ENCODE results near the gene WDFY1. TPM values are rescaled to one million over a fixed set of nuclear protein-coding genes. Genes with fewer than 3 reads are reported as not detected.

The WDFY1 gene
- total RNA-seq, 4 donors from 2014 or later: 12.0 to 25.7 (median 17.1) TPM

- ATAC-seq: no peak
- no peaks in the 10 kb centered on the region for H3K27me3 ChIP-seq
- no peaks in the 10 kb centered on the region for H3K4me1 ChIP-seq
- no peak overlapping the region for H3K27ac ChIP-seq
- no peaks in the 10 kb centered on the region for H3K9me3 ChIP-seq
- in situ Hi-C loops (cut with MboI; ENCODE audit: low sequenced_read_pairs in 4 of 4) (no loop called here), intact Hi-C loops (cut with DNase I; ENCODE audit: low total_unique reads) (no loop called here)
- no peak for TF ChIP-seq CTCF (IDR thresholded peaks at IDR 0.05 in 4 of 5, conservative IDR thresholded peaks at IDR 0.05 in 1 of 5)
- no peak for TF ChIP-seq POLR2A (IDR thresholded peaks at IDR 0.05)
- peaks cover 0 to 38% of the 10 kb centered on the region in 2 donors for H3K36me3 ChIP-seq
- no peak overlapping the region for H3K4me3 ChIP-seq
- DNase-seq: no peak
Observed at GRCh38 chr2:223901311-223901710, 43.8 kb downstream of the WDFY1 start.

- in situ Hi-C loops (cut with MboI; ENCODE audit: low sequenced_read_pairs in 4 of 4) (no loop called here), intact Hi-C loops (cut with DNase I; ENCODE audit: low total_unique reads) (no loop called here)
- Histone ChIP-seq H3K27ac (no peak overlapping the region), H3K4me3 (no peak overlapping the region), H3K4me1 (no peaks in the 10 kb centered on the region), H3K36me3 (peaks cover 0 to 38% of the 10 kb centered on the region in 2 donors), H3K27me3 (no peaks in the 10 kb centered on the region), H3K9me3 (no peaks in the 10 kb centered on the region)
- ATAC-seq: no peak
- no peak for DNase-seq
- TF ChIP-seq POLR2A (IDR thresholded peaks at IDR 0.05) (no peak), CTCF (IDR thresholded peaks at IDR 0.05 in 4 of 5, conservative IDR thresholded peaks at IDR 0.05 in 1 of 5) (no peak)
Observed at GRCh38 chr2:223900531-223900930, 44.6 kb downstream of the WDFY1 start.

- intact Hi-C loops (cut with DNase I; ENCODE audit: low total_unique reads): no loop called here
- no peak for DNase-seq
- H3K36me3 ChIP-seq: peaks cover 0 to 43% of the 10 kb centered on the region in 2 donors
- in situ Hi-C loops (cut with MboI; ENCODE audit: low sequenced_read_pairs in 4 of 4): no loop called here
- ATAC-seq: no peak
- no peak overlapping the region for H3K4me3 ChIP-seq
- H3K27ac ChIP-seq: no peak overlapping the region
- no peaks in the 10 kb centered on the region for H3K9me3 ChIP-seq
- TF ChIP-seq CTCF (IDR thresholded peaks at IDR 0.05 in 4 of 5, conservative IDR thresholded peaks at IDR 0.05 in 1 of 5): no peak
- no peak for TF ChIP-seq POLR2A (IDR thresholded peaks at IDR 0.05)
- H3K4me1 ChIP-seq: no peaks in the 10 kb centered on the region
- no peaks in the 10 kb centered on the region for H3K27me3 ChIP-seq
Observed at GRCh38 chr2:223900066-223900465, 45.1 kb downstream of the WDFY1 start.

GRCh38 chr2:223897669-223898330 lies 47.3 kb downstream of the WDFY1 start:
- H3K9me3 ChIP-seq: no peaks in the 10 kb centered on the region
- no peaks in the 10 kb centered on the region for H3K4me1 ChIP-seq
- H3K36me3 ChIP-seq: peaks cover 0 to 65% of the 10 kb centered on the region in 2 donors
- no peak for TF ChIP-seq CTCF (IDR thresholded peaks at IDR 0.05 in 4 of 5, conservative IDR thresholded peaks at IDR 0.05 in 1 of 5)
- TF ChIP-seq POLR2A (IDR thresholded peaks at IDR 0.05): no peak
- no peaks in the 10 kb centered on the region for H3K27me3 ChIP-seq
- ATAC-seq: no peak
- no peak overlapping the region for H3K27ac ChIP-seq
- in situ Hi-C loops (cut with MboI; ENCODE audit: low sequenced_read_pairs in 4 of 4) (no loop called here), intact Hi-C loops (cut with DNase I; ENCODE audit: low total_unique reads) (no loop called here)
- no peak overlapping the region for H3K4me3 ChIP-seq
- DNase-seq: no peak
